Transverse colon (tissue), 4 donors: ENCODE results near the gene GNAQ.

Experiments used
- POLR2A ChIP-seq: fragments of 450-650 bp; IDR thresholded peaks from one replicate; pipeline ENCODE4 v1.6.1; 2016; ENCODE audit warnings: antibody characterized with exemption, mild to moderate bottlenecking, moderate library complexity
- POLR2AphosphoS5 ChIP-seq, 3 donors: sonication (generic); formaldehyde crosslinking; IDR thresholded peaks; one replicate each; pipeline ENCODE4 v1.6.1; 2016; ENCODE audit warnings: antibody characterized with exemption in 3 of 3
- TF ChIP-seq, protein P1 (sequence below), 5 experiments: fragments of 200-600 bp in 3 of 5; fragments of 450-650 bp in 2 of 5; sonication (generic) in 3 of 5; IDR thresholded peaks; 1 replicate in 2 of 5; 2 replicates in 3 of 5; pipeline ENCODE4 v1.5.1; 2016 to 2017; ENCODE audit warnings: antibody characterized with exemption in 5 of 5, inconsistent platforms in 3 of 5, mild to moderate bottlenecking in 2 of 5, moderate library complexity in 1 of 5

DNA sequence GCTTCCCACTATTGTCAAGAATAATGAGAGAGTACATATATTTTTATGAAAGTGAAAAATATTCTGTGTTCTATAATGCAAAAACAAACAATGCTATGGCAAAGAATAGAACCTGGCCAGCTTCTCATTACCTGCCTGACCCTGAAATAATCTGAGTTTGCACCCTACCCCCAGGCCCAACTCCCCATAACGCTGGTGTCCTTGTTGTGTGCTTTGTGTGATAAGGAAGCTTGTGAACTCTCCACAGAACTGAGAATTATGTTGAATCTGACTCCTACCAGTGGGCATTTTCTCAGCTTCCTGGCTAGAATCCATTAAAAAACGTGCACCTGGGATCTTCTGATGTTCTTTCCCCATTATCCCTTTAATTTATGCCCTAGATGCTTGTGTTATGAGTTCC is 205.5 kb downstream of the GNAQ start:
- TF ChIP-seq, protein P1, sequence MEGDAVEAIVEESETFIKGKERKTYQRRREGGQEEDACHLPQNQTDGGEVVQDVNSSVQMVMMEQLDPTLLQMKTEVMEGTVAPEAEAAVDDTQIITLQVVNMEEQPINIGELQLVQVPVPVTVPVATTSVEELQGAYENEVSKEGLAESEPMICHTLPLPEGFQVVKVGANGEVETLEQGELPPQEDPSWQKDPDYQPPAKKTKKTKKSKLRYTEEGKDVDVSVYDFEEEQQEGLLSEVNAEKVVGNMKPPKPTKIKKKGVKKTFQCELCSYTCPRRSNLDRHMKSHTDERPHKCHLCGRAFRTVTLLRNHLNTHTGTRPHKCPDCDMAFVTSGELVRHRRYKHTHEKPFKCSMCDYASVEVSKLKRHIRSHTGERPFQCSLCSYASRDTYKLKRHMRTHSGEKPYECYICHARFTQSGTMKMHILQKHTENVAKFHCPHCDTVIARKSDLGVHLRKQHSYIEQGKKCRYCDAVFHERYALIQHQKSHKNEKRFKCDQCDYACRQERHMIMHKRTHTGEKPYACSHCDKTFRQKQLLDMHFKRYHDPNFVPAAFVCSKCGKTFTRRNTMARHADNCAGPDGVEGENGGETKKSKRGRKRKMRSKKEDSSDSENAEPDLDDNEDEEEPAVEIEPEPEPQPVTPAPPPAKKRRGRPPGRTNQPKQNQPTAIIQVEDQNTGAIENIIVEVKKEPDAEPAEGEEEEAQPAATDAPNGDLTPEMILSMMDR (IDR thresholded peaks at IDR 0.05), result no peak
- no peak for TF ChIP-seq POLR2A
- no peak for TF ChIP-seq POLR2AphosphoS5 (IDR thresholded peaks at IDR 0.05)
